COLO668 (cell line): ENCODE measurements around the gene ATP9B.
"Not testable (repeated sequence)": the region's sequence is repeated elsewhere in the genome, so short reads cannot be mapped to it uniquely, and the experiment has no call there.

Experiments
- DNase-seq: peaks from one replicate; lab custom pipeline; 2025; ENCODE audit not compliant: unreplicated experiment; lab: John Stamatoyannopoulos, UW

ATP9B gene

DNA sequence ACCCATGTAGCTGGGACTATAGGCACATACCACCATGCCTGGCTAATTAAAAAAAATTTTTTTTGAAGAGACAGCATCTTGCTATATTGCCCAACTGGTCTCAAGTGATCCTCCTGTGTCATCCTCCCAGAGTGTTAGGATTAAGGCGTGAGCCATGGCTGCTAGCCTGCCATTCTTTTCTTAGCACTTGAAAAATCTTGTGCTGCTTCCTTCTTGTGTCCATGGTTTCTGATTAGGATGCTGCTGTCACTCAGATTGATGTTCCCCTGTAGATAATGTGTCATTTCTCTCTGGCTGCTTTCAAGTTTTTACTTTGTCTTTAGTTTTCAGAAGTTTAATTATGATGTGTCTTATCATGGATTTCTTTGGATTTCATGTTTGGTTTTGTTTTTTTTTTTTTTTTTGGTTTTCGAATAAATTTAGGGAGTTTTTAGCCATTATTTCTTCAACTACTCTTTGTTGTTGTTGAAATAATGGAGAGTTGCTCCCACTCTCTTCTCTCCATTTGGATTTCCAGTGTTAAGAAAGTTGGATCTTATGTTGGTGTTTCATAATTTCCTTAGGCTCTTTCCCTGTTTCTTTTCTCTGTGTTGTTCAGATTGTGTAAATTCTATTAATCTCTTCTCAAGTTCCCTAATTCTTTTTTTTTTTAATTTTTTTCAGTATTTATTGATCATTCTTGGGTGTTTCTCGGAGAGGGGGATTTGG is 2.5 kb downstream of the ATP9B start:
- no peak for DNase-seq

DNA sequence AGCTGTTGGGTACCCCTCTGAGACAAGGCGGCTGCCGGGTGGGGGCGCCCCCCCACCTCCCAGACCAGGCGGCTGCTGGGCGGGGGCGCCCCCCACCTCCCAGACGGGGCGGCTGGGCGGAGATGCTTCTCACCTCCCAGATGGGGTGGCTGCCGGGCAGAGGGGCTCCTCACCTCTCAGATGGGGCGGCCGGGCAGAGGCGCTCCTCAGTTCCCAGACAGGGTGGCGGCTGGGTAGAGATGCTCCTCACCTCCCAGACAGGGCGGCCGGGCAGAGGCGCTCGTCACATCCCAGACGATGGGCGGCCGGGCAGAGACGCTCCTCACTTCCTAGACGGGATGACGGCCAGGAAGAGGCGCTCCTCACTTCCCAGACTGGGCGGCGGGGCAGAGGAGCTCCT is 3.5 kb downstream of the ATP9B start:
- DNase-seq = not testable (repeated sequence)

DNA sequence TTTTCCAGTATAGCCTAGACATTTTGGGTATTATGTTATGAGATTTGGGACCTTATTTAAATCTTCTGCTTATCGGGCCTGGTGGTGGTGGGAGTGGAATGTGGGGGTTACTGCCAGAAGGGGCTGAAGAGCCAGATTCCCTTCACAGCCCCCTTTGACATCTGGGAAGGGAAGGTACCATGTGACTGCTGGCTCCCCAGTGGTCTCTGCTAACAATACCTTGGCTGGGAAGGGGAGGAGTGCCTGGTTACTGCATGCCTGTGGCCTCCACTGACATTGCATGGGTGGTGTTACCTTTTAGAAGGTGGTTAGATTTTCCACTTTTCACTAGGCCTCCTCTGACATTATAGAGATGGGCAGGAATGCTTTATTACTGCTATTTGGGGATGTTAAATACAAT is 8.0 kb downstream of the ATP9B start:
- DNase-seq = no peak

DNA sequence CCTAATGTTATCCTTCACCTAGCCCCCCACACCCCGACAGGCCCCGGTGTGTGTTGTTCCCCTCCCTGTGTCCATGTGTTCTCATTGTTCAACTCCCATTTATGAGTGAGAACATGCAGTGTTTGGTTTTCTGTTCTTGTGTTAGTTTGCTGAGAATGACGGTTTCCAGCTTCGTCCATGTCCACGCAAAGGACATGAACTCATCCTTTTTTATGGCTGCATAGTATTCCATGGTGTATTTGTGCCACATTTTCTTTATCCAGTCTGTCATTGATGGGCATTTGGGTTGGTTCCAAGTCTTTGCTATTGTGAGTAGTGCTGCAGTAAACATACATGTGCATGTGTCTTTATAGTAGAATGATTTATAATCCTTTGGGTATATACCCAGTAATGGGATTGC is 9.6 kb downstream of the ATP9B start:
- DNase-seq = not testable (repeated sequence)

DNA sequence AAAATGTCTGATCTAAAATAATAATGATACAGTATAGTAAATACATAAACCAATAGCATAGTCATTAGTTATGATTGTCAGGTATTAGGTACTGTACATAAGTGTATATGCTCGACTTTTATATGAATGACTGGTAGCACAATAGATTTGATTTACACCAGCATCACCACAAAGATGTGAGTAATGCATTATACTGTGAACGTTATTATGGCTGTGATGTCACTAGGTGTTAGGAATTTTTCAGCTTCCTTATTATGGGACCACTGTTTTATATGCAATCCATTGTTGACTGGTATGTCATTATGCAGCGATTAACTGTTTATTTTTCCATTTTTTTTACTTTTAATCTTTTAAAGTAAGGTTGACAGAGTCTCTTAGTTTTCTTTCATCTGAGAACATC is 23.7 kb downstream of the ATP9B start:
- no peak for DNase-seq

DNA sequence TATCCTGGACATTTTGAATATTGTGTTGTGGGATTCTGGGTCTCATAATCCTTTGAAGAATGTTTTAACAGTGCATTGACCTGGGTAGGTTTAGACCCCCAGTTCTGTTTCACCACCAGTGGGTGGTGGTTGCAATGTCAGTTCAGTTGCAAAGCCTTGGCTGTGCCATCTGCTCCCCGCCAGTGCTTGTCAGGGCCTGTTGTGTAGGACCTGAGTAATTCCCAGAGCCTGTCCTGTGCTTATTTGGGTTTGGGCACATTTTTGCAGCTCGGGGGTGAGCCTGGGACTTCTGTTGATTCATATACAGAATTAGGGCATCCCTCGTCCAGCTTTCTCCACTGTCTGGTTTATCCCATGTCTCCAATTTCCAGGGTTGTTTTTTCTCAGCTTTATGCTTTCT is 24.8 kb downstream of the ATP9B start:
- DNase-seq = no peak

DNA sequence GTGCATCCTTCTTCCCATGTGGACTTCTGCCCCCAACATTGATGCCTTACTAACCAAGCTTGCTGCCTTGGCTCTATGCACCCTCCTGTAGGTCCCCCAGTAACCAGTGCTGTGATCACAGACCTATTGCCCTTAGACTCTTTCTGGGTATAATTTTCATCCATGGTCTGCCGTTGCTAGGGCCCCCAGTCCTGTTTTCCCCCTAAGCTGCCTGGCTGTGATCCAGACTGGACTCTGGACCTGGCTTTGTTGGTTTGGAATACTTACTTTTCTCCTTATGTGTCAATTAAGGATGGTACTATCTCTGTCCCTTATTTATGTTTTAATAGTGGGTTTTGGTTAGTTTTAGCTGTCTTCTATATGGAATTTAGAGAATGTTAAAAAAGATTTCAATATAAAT is 26.0 kb downstream of the ATP9B start:
- DNase-seq = no peak

DNA sequence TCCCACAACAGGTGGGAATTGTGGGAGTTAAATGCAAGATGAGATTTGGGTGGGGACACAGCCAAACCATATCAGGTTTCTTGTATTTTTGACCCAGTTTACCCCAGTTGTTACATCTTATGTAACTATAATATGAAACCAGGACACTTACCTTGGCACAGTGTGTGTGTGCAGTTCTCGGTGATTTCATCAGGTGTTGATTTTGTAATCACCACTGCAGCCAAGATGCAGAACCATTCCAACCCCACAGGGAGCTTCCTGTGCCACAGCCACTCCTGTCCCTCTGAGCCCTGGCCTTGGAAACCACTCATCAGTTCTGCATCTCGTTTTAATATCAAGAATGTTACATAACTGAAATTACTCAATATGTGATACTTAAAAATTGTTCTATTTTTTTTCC is 31.8 kb downstream of the ATP9B start:
- DNase-seq = no peak

DNA sequence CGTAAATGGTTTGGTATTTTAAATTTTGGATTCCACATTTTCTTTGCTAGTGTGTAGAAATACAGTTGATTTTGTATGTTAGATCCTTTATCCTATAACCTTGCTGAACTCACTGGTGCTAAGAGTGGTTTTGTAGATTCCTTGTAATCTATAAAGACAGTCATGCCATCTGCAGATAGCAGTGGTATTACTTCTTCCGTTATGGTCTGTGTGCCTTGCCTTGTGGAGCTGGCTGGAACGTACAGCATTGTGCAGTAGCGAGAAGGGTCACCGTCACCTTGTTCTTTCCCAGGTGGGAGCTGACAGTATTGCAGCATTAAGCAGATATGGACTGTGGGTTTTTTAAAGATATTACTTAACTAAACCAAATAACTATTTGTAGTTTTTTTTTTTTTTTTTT is 33.7 kb downstream of the ATP9B start:
- DNase-seq = no peak

DNA sequence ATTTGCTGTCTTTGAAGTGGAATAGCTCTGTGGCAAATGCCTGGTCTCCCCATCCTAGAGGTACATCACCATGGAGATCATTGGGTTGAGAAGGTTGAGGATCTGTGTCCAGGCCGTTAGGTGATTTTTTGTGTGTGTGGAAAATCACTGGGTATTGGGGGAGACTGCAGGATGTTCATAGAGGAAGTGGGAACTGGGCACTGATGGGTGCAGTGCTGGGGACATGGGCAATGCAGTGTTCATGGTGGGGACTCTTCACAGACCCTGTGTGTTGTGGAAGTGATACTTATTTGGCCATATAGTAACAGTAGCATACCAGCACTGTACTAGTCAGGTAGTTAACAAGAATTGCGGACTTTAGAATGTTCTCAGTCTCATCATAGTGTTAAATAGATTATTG is 34.9 kb downstream of the ATP9B start:
- DNase-seq = no peak

DNA sequence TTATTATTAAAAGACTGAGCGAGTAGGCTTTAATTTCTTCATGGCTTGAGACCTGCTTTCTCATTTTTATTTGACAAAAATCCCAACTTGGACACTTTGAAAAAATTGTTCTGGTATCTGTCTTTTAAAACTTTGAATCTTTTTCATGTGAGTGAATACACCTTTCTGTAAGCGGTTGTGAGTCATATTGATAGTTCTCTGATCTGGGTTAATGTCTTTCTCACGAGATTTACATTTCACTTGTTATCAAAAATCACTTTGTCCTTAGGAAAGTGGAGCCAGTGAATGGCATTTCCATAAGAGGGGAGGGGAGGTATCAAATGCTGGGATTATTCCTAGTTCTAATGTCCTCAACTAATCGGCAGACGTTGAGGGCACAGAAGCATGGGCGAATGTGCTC is 36.3 kb downstream of the ATP9B start:
- DNase-seq = no peak

DNA sequence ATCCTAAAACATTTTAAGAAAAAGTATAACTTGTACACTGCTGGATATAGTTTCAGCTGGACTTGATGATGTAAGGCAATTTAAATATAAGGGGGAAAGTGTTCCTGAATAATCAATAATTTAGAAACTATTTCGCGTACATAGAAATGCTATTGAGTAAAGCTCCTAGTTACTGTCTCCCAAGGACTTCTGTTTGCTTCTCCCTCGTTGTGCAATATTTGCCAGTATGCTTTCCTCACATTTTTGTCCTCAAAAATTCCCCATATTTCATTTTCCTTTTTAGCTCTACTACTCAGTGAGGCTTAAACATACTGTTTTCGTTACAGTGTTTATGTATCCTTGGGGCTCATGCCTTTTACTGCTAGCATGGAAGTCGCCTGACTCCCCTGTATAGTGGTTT is 36.9 kb downstream of the ATP9B start:
- no peak for DNase-seq

DNA sequence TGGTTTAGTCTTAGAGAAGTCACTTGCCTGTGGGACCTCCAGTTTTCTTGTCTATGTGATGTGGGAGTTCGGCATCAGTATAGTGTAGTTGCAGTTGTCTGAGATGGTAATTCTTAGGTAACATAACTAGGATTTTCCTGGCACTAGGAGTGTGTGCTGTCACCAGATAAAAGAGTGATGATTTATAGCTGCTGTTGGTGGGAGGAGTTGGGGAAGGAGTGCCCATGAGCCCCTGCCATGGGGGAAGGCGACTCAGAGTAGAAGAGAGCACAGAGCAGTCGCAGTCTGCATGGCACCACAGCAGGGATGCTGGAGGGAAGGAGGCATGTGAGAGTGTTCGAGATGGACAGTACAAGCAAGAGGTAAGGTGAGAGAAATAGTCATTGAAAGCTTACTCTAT is 38.7 kb downstream of the ATP9B start:
- no peak for DNase-seq

DNA sequence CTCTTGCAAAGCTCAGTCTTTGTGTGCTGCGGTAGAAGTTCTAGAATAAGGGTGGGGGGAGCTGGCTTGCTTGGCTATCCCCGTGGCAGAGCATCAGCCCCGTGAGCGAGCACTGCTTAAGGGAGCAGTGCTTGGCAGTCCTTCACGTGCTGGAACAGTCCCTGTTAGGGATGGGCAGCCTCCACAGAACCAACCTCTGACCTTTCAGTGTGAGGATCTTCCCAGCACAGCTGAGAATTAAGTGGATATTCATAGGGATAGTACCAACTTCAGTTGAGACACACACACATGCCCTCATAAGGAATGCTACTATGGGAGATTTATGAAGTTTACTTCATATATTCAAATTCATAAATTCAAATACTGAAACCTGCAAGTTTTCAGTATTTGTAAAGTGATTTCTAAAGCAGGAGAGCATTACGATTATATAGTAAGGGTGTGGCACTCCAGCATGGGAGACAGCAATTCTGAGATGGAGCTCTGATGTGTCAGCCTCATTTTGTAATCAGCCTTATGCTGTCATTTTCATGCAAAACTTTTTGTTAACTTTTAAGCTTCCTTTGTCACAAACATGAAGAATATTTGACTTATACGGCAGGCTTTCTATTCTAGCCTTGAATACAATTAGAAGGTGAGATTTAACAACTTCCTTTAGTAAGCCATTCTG is 39.5 kb downstream of the ATP9B start:
- no peak for DNase-seq

DNA sequence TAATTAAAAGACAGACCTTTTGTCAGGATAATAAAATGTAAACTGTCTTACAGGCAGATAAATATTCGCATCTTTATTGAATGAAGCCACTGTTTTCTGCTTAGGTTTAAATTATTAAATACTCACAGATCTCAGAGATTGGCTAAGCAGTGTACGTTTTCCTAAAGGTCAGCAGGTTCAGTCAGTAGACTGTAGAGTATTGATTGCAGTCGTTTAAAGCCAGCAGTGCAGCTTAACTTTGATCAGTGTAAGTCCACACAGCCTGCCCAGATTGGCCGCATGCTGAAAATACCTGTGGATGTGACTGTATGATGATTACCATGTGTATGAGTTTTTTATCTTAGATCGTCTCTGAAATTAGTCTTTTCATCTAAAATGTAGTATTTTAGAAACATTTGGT is 42.3 kb downstream of the ATP9B start:
- no peak for DNase-seq

DNA sequence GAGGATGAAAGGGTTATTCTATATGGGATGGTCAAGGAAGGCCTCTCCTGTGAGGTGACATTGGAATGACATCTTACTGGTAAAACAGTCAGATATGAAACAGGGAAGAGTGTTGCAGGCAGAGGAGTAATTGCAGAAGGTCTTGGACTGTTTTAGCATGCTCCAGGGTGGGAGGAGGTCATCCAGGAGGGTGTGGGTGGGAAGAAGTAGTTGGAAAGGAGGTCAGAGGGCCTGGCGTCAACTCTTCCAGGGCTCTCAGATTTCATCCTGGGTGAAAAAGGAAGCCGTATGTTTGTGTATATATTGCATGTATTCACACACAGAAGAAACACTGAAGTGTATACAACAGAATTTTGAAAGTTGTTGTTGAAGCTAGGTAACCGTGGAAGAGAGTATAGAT is 48.2 kb downstream of the ATP9B start:
- no peak for DNase-seq

DNA sequence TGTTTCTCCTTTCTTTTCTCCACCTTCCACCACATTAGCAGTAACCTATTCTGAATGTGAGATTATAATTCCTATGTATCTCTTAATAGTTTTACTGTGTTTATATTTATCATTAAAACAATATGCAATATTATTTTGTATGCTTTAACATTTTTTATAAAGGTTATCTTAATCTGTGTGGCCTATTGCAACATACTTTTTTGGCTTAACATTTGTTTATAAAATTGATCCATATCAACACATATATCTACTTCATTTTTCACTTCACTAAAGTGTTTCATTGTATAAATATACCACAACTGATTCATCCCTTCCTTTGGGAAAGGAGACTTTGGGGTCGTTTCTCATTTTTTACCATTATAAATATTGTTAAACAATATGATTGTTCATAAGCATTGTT is 48.6 kb downstream of the ATP9B start:
- DNase-seq = no peak

DNA sequence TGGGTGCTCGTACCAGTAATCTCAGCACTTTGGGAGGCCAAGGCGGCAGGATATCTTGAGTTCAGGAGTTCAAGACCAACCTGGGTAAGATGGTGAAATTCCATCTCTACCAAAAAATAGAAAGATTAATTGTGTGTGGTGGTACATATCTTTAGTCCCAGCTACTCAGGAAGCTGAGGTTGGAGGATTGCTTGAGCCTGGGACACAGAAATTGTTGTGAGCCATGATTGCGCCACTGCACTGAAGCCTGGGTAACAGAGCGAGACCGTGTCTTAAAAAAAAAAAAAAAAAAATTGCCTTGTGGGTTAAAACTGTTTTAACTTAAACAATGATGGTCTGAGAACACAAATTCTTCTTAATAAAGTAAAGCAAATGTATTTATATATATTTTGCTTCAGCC is 49.6 kb downstream of the ATP9B start:
- DNase-seq = no peak

DNA sequence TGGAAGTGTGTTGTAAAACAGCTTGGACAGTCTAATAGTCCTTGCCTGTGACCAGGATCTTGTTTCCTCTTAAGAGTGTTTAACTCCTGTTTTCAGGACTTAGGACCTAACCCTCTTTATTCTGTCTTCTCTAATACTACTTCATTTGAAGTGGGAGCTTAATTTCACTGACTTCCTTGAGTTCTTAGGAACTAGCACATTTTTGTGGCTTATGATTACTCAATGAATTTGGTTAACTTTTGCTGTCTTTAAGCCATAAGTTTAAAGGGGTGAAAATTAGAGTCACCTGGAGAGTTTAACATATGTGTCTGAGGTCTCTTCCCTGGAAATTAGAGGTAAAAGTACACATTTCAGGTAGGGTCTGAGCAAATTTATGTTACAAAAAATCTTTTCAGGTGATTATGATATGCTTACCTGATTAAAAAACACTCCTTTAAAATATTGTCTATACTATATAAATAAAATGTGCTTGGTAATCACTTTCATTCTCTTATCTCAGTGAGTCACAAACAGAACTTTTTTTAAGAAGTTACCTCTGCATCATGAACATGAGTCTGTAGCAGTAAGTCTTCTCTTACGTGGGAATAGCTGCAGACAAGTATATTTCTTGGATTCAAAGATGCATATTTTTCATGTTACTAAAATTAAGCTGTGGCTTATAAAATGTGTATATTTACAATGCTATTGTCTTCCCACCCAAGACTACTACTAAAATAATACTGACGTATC is 52.7 kb downstream of the ATP9B start:
- DNase-seq = no peak

DNA sequence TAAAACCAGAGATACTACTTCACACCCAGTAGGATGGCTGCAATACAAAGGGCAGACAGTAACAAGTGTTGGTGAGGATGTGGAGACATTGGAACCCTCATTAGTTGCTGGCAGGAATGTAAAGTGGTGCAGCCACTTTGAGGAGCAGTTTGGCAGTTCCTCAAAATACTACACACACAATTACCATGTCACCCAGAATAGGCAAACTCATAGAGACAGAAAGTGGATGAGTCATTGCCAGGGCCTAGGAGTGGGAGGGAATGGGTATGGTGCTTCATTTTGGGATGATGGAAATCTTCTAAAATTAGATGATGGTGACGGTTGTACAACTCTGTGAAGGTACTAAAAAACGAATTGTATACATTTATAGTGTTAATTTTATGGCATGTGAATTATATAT is 54.8 kb downstream of the ATP9B start:
- no peak for DNase-seq

DNA sequence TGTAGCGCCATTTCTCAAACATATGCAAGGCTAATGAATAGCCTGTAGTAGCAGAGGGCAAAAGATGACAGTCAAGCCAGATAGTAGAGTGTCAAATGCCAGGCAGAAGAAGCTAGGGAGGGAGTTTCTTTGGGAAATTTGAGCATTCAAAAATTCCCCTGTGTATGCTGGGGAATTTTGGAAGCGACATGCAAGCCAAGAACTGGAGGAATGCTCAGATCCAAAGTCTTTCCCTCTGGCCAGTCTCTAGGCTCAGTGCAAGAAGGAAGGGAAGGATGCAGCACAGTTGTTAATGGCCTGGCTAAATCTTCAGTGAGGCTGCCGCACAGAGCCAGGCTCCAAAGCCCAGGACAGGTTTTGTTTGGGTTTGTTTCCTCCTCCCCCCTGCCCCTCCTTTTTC is 59.9 kb downstream of the ATP9B start:
- no peak for DNase-seq

DNA sequence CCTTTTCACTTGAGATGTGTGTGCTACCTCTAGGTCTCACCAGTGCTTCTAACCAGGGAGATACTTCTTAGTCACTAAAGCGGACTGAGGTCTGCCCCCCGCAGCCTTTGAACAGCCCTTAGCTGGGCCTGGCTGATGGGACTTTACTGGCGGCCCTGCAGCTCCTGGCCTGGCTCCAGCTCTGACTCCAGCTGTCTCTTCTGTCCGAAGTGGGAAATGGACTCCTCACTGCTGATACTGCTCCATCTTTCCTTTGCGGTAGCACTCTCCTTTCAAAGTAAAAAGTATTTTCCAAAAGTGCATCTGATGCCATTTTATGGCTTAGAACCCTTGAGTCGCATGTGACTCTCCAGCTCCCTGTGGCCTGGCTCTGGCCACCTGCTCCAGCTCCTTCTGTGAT is 64.5 kb downstream of the ATP9B start:
- no peak for DNase-seq
